ENCODE data around the gene ZNF428. TPM values are rescaled to one million over a fixed set of nuclear protein-coding genes. Genes with fewer than 3 reads are reported as not detected.
"Not testable (repeated sequence)": the region's sequence is repeated elsewhere in the genome, so short reads cannot be mapped to it uniquely, and the experiment has no call there.

Gene ZNF428
- polyA plus RNA-seq (2013, experiment 1 of 2; ENCODE audit: insufficient read length) = 76.1 TPM
- polyA plus RNA-seq (2013, experiment 2 of 2; ENCODE audit: insufficient read length) = 75.7 TPM

DNA sequence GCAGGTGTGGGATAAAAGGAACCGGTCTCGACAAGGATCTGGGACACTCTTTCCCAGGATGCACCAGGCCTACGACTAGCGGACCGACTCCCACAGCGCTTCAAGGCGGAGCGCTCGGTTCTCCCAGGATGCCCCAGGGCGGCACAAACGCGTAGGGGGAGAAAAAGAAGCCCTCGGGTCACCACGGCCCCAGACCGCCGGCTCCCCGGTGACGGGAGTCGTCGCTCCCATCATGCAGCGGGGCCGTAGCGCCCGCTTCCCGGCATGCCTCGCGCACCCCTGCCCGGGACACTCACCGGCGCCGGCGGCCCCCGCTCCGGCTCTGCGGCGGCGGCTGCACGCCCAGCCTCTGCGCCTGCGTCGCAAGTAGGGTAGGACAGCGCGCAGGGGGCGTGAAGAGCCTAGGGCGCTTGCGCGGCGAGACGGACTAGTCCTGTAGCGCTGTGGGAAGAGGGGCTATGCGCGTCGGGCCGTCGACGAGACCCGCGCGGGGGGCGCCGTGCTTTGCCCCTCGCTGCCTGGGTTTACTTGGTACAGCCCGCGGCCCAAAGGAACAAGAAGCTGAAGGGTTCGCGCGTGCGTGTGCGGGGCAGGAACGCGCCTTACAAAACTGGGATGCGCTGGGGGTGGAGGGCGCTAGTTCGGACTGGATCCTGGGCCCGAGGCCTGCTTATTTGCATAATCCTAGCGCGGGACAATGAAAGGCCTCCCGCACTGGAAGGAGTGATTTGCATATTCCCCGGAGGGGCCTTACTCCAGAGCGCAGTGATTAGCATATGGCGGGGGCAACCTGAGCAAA lies at the start of gene ZNF428:
Gene ZNF428, minus strand, starts transcription at position 368 of the 799 bp plus-strand sequence. CDS start 5,325 bp downstream, outside the sequence.
- DNase-seq = peak; percentile 90

DNA sequence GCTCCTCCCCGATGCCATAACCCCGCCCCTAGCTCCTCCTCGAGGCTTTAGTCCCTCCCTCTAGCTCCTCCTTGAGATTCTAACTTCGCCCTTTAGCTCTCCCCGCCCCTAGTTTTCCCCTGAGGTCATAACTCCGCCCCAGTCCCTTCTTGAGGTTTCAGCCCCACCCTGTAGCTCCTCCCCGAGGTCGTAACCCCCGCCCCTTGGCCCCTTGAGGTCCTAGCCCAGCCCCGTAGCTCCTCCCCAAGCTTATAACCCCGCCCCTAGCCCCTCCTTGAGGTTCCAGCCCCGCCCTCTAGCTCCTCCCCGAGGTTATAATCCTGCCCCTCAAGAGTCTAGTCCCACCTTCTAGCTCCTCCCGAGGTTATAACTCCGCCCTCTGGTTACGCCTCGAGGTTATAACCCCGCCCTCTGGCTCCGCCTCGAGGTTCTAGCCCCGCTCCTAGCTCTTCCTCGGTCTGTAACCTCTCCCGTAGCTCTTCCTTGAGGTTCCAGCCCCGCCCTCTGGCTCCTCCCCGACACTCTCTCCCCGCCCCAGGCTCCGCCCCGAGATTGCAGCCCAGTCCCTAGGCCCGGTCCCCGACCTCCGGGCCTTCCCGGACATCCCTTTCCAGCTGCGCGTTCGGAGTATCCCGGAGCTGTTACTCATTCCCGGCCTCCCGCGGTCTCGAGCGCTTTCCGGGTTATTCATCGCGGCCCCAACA lies 49.1 kb upstream of the ZNF428 start:
- peak; percentile 100 for DNase-seq

DNA sequence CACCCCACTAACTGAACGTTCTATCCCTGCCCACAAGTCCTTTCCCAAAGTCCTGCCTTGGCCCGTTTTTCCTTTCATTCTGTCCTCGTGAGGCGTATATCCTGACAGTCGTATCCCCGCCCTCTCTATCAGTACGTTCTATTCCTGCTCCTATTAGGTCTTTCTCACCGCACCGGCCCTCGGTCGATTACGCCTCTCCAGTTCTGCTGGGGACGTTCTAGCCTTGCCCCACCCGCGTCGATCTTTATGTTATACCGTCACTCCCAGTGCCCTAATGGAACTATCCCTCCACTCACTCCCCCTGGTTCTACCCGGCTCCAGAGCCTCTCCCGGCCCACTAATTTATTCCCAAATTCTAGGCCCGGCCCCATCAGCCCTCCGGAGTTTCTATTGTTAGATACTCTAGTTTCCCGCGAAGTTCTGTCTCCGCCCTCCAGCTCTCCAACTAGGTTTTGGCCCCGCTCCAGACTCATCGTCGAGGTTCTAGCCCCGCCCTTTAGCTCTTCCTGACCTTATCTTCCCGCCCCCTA lies 48.5 kb upstream of the ZNF428 start:
- DNase-seq = no peak

- DNase-seq = no peak
These were observed 47.9 kb upstream of the ZNF428 start for GRCh38 chr19:43667126-43667875.

- no peak for DNase-seq
These were observed 44.6 kb upstream of the ZNF428 start for GRCh38 chr19:43664018-43664417.

GRCh38 chr19:43662487-43662886 lies 43.1 kb upstream of the ZNF428 start:
- DNase-seq = no peak

- DNase-seq = no peak
These were observed 41.5 kb upstream of the ZNF428 start for GRCh38 chr19:43660971-43661360.

DNA sequence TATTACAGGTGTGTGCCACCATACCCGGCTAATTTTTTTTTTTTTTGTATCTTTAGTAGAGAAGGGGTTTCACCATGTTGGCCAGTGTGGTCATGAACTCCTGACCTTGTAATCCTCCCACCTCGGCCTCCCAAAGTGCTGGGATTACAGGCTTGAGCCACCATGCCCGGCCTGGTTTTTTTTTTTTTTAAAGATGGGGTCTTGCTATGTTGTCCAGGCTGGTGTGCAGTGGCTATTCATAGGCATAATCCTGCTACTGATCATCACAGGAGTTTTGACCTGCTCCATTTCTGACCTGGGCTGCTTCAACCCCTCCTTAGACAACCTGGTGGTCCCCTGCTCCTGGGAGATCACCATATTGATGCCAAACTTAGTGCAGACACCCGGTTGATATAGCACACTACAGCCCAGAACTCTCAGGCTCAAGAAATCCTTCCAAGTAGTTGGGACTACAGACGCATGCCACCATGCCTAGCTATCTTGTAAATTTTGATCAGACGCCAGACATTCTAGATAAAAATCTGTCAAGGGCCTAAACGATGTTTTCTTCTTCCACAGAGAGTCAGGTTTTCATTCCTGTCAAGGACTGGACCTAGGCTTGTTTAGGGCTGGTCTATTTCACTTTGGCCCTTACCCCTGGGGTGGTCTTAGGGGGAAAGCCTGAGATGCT lies 41.0 kb upstream of the ZNF428 start:
- no peak for DNase-seq

GRCh38 chr19:43658494-43658893 lies 39.1 kb upstream of the ZNF428 start:
- DNase-seq = no peak

DNA sequence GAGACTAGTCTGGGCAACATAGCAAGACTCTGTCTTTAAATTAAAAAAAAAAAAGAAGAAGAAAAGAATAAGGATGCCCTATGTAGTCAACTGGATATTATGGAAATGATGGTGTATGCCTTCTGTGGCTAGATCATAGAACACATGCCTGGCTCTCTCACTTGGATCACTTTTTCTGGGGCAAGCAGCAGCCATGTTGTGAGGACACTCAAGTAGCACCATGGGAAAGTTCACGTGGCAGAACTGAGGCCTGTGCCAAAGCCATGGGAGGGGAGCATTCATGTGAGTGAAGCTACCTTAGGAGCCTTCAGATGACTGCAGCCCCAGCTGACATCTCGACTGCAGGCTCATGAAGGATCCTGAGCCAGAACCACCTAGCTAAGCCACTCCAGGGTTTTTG lies 38.6 kb upstream of the ZNF428 start:
- DNase-seq = no peak

DNA sequence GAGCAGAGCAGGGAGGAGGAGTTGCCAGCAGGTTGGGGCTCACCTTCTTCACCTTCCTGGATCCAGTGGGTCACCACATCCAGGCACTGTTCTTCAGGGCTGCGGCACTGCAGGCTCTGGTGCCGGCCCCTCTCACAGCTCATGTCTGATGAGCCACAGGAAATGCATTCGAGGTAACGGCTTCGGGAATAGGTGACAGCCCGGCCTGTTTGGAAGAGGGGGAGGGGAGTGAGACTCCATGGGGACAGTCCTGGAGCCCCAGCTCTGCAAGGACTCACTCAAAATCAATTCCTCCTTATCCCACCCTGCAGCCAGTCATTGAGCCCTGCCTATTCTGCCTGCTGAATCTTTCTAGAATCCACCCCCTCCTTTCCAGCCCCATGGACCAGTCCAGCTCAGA lies 37.0 kb upstream of the ZNF428 start:
- no peak for DNase-seq

- DNase-seq = no peak
These were observed 33.1 kb upstream of the ZNF428 start for GRCh38 chr19:43652546-43652874.

DNA sequence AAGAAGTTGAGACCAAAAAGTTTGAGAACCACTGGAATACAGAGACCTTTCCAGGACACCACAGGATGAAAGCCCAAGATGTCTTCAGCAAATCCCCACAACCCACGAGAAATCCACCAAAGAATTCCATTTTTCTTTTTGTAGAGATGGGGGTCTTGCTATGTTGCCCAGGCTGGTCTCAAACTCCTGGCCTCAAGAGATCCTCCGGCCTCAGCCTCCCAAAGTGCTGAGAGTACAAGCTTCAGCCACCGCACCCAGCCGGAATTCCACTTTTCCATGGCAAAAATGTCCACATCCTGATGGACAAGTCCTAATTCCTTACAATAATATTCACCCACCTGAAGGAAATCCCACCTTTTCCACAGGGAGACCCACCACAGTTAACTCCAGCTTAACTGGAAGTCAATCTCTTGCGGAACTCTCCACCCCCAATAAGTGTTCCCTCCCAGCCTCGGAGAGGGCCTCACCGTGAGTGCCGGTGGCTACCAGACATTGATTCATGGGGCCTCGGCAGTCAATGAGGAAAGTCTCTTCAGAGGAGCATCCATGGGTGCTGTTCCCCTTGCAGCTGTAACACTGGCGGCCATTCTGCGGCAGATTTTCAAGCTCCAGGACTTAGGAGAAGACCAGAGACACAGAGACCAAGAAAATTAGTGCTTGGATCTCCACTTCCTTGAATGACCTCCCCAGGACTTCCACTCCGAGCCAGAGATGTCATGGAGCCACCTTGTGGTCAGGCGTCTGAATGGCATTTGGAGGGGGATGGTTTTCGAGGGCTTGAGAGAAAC lies 32.5 kb upstream of the ZNF428 start:
- peak; percentile 57 for DNase-seq

DNA sequence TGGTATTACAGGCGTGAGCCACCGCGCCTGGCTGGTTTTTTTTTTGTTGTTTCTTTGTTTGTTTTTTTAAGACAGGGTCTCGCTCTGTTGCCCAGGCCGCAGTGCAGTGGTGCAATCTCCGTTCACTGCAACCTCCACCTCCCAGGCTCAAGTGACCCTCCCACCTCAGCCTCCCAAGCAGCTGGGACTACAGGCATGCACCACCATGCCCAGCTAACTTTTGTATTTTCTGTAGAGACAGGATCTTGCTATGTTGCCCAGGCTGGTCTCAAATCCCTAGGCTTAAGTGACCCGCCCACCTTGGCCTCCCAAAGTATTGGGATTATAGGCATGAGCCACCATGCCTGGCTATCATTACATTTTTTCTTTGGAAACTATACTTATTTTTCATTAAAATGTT lies 30.8 kb upstream of the ZNF428 start:
- not testable (repeated sequence) for DNase-seq

DNA sequence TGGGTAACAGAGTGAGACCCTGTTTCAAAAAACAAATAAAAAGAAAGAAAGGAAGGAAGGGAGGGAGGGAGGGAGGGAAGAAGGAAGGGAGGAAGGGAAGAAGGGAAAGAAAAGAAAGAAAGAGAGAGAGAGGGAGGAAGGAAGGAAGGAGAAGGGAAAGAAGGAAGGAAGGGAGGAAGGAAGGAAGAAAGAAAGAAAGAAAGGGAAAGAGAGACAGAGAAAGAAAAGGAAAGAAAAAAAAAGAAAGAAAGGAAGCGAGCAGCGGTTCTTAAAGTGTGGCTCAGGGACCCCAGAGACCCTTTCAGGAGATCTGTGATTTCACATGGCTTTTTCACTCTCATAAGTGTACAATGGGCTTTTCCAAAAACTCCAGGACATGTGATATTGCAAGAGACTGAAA lies 30.1 kb upstream of the ZNF428 start:
- DNase-seq = no peak

GRCh38 chr19:43648633-43649032 lies 29.2 kb upstream of the ZNF428 start:
- no peak for DNase-seq

DNA sequence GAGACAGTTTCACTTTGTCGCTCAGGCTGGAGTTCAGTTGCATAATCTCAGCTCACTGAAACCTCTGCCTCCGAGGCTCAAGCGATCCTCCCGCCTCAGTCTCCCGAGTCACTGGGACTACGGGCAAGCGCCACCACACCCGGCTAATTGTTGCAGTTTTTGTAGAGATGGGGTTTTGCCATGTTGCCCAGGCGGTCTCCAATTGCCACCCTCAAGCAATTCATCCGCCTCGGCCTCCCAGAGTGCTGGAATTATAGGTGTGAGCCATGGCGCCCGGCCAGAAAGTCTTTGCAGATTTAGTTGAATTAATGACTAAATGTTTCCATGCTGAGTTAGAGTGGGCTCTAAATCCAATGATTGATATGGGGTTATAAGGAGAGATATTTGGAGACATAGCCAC lies 24.8 kb upstream of the ZNF428 start:
- DNase-seq = no peak

DNA sequence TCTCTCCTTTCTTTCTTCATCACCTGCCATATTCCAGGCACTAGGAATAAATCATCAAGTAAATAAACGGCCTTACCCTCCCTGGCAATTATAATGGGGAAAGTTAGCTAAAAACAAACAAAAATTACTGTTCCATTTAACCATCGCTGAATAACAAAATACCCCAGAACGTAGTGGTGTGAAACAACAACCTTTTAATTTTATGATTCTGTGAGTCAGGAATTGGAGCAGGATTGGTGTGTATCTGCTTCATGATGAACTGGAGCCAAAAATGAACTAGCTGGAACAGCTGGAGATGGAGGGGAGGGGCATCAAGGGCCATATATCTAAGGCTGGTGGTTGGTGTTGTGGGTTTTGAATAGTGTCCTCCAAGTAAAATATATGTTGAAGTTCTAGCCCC lies 23.9 kb upstream of the ZNF428 start:
- no peak for DNase-seq

DNA sequence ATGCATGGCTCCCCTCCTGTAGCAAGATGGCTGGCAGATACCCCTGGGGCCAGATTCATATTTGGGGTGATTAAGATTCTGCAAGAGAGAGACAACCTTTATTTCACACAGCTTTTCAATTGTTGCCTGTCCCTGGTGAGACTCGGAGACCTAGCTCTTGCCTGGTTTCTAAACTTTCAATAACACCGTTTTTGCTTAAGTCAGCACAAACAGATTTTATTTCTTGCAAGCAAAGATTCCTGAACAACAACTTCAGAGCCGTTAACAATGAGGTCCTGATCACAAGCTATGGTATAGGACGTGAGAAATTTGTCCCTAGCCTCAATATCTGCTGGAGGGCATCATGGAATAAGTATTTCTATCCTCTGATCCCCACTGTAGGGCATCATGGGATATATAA lies 23.1 kb upstream of the ZNF428 start:
- DNase-seq = no peak

GRCh38 chr19:43641333-43641732 lies 21.9 kb upstream of the ZNF428 start:
- no peak for DNase-seq

GRCh38 chr19:43640424-43640757 lies 21.0 kb upstream of the ZNF428 start:
- DNase-seq = no peak

All from fibroblast of skin of abdomen (primary cell).